K562 (cell line): ENCODE results near the gene NTSR2. TPM values are rescaled to one million over a fixed set of nuclear protein-coding genes. Genes with fewer than 3 reads are reported as not detected.

Source experiments
- ATAC-seq: fragments of 200-7000 bp; cut with Tn5 transposase; 3 replicates; pipeline ENCODE4 v1.9.1; 2020; ENCODE audit warnings: moderate library complexity
- BruUV-seq: library from RNA; stranded (reverse); fragments of 400-500 nt; replicated peaks from 2 replicates; lab custom pipeline; 2021; lab: Mats Ljungman, UMichigan
- CTCF ChIA-PET: fragments of 300-600 bp; formaldehyde crosslinking; extraction: SDS; loops from one replicate; lab custom pipeline; 2021; ENCODE audit warnings: low intra/inter-chr PET ratio; lab: Yijun Ruan, JAX
- POLR2A ChIA-PET: fragments of 300-600, 350-650 bp; sonication (Branson Sonifier 250); formaldehyde crosslinking; extraction: SDS; loops from one replicate; lab custom pipeline; 2021; ENCODE audit warnings: antibody characterized with exemption, inconsistent platforms; lab: Yijun Ruan, JAX
- DNase-seq, 4 experiments: peaks; one replicate each; pipeline versions ENCODE4 v3.0.0 to v3.0.0-alpha.2; 2011 to 2018; ENCODE audit warnings: low spot score in 3 of 4, mixed read lengths in 3 of 4; ENCODE audit errors: extremely low read depth in 1 of 4
- FAIRE-seq: peaks from 2 replicates; lab custom pipeline; 2011; peaks lifted over from hg19 to GRCh38; lab: Jason Lieb, UNC
- H2AFZ ChIP-seq: 2 replicates; pipeline ENCODE4 v1.6.0; 2011; ENCODE audit warnings: low read depth, low read length, control low read depth, inconsistent platforms
- H3K27ac ChIP-seq: fragments of 200-600 bp; 3 replicates; pipeline ENCODE4 v1.8.0; 2011; ENCODE audit warnings: low read depth, mild to moderate bottlenecking, control low read depth, inconsistent platforms, low read length, moderate library complexity, mixed read lengths; ENCODE audit errors: extremely low read depth
- H3K27me3 ChIP-seq, 2 experiments: fragments of 300-600 bp in 1 of 2; 2 replicates in 1 of 2; 3 replicates in 1 of 2; pipeline versions ENCODE4 v1.6.0 to v1.8.0; 2011; ENCODE audit warnings: inconsistent platforms in 2 of 2, low read length in 2 of 2, mild to moderate bottlenecking in 1 of 2, mixed read lengths in 1 of 2, moderate library complexity in 1 of 2; ENCODE audit not compliant: control insufficient read depth in 2 of 2, insufficient read depth in 2 of 2
- H3K36me3 ChIP-seq: fragments of 300-600 bp; 3 replicates; pipeline ENCODE4 v1.8.0; 2011; ENCODE audit warnings: mild to moderate bottlenecking, low read length, inconsistent platforms; ENCODE audit not compliant: control insufficient read depth, insufficient read depth
- H3K4me1 ChIP-seq, 2 experiments: fragments of 200-600 bp in 1 of 2; replicated peaks in 1 of 2; 2 replicates in 1 of 2; 3 replicates in 1 of 2; pipeline versions ENCODE4 v1.5.1 to v1.8.0; 2011; ENCODE audit warnings: inconsistent platforms in 2 of 2, low read length in 2 of 2, mild to moderate bottlenecking in 1 of 2, mixed read lengths in 1 of 2, moderate library complexity in 1 of 2; ENCODE audit not compliant: control insufficient read depth in 2 of 2, insufficient read depth in 2 of 2
- H3K4me2 ChIP-seq: 2 replicates; pipeline ENCODE4 v1.6.1; 2011; ENCODE audit warnings: low read length, control low read depth, inconsistent platforms, mixed read lengths; ENCODE audit not compliant: insufficient read depth
- H3K4me3 ChIP-seq: fragments of 200-600 bp; sonication (generic), shearing (Covaris generic); 2 replicates; pipeline ENCODE4 v1.5.1; 2016; ENCODE audit warnings: control low read depth, inconsistent platforms
- H3K79me2 ChIP-seq: fragments of 200-600 bp; 3 replicates; pipeline ENCODE4 v1.8.0; 2011; ENCODE audit warnings: low read length, inconsistent platforms; ENCODE audit not compliant: control insufficient read depth, insufficient read depth
- H3K9ac ChIP-seq, 2 experiments: 2 replicates each; pipeline versions ENCODE4 v1.6.0 to v1.6.1; 2011; ENCODE audit warnings: low read depth in 2 of 2, low read length in 2 of 2, control low read depth in 1 of 2, inconsistent platforms in 1 of 2, mild to moderate bottlenecking in 1 of 2, mixed read lengths in 1 of 2; ENCODE audit not compliant: insufficient read depth in 1 of 2
- H3K9me1 ChIP-seq: one replicate; pipeline ENCODE4 v1.6.0; 2011; ENCODE audit warnings: inconsistent platforms, mild to moderate bottlenecking, low read length, moderate library complexity; ENCODE audit not compliant: control insufficient read depth, insufficient read depth
- H3K9me3 ChIP-seq: replicated peaks from 2 replicates; pipeline ENCODE4 v1.5.1; 2011; ENCODE audit warnings: low read depth, low read length, inconsistent platforms; ENCODE audit not compliant: control insufficient read depth, insufficient read depth
- H4K20me1 ChIP-seq: replicated peaks from 2 replicates; pipeline ENCODE4 v1.6.1; 2011; ENCODE audit warnings: low read length, inconsistent platforms, mixed read lengths; ENCODE audit not compliant: control insufficient read depth, insufficient read depth
- FOXJ3 ChIP-seq: sonication (generic); formaldehyde crosslinking; IDR thresholded peaks from 2 replicates; pipeline ENCODE4 v1.4.0; 2020; ENCODE audit warnings: mild to moderate bottlenecking, missing genetic modification reagents
- HDAC1 ChIP-seq, 2 experiments: fragments of 450-650 bp; IDR thresholded peaks; 2 replicates each; pipeline ENCODE4 v1.6.1; 2016 to 2017; ENCODE audit warnings: inconsistent platforms in 1 of 2, mild to moderate bottlenecking in 1 of 2, moderate library complexity in 1 of 2
- NCOA6 ChIP-seq: fragments of 450-650 bp; IDR thresholded peaks from 2 replicates; pipeline ENCODE4 v1.6.1; 2017; ENCODE audit warnings: mild to moderate bottlenecking
- RBM34 ChIP-seq: fragments of 200-400 bp; formaldehyde crosslinking; IDR thresholded peaks from 2 replicates; pipeline ENCODE4 v1.6.1; 2018; ENCODE audit warnings: low read length, borderline replicate concordance; ENCODE audit not compliant: insufficient read depth
- SRSF3 ChIP-seq: fragments of 200-400 bp; formaldehyde crosslinking; IDR thresholded peaks from 2 replicates; pipeline ENCODE4 v1.6.1; 2016; ENCODE audit warnings: mild to moderate bottlenecking, low read length, moderate library complexity; ENCODE audit not compliant: insufficient read depth
- ZNF124 ChIP-seq: sonication (generic); formaldehyde crosslinking; IDR thresholded peaks from 2 replicates; pipeline ENCODE4 v1.8.1; 2022; ENCODE audit warnings: missing genetic modification reagents
- ZNF444 ChIP-seq: fragments of 250-450 bp; sonication (Bioruptor Pico); IDR thresholded peaks from 2 replicates; pipeline ENCODE4 v1.4.0; 2020; ENCODE audit warnings: mild to moderate bottlenecking, moderate library complexity
- ZNF57 ChIP-seq: fragments of 450-650 bp; formaldehyde crosslinking; IDR thresholded peaks from 2 replicates; pipeline ENCODE4 v1.4.0; 2020; ENCODE audit warnings: mild to moderate bottlenecking, moderate library complexity
- ZNF589 ChIP-seq: fragments of 200-800 bp; sonication (Bioruptor generic); IDR thresholded peaks from 2 replicates; pipeline ENCODE4 v1.6.1; 2016; ENCODE audit warnings: low read depth, missing genetic modification characterization, missing compliant biosample characterization
- ZNF79 ChIP-seq: fragments of 250-450 bp; sonication (Bioruptor Pico); IDR thresholded peaks from 2 replicates; pipeline ENCODE4 v1.4.0; 2020; ENCODE audit warnings: low read depth, mild to moderate bottlenecking, moderate library complexity
- WGBS: fragments of 100-300 bp; shearing (Covaris generic); methylation state at CpG from one replicate; pipeline ENCODE4 v1.1.6; 2016; ENCODE audit warnings: low coverage, mixed read lengths; ENCODE audit not compliant: insufficient coverage; ENCODE audit errors: missing lambda C conversion rate; 5-methylcytosine and 5-hydroxymethylcytosine counted together
- in situ Hi-C: fragments of 300-500 bp; cut with MboI; formaldehyde crosslinking; loops from 4 replicates; pipeline ENCODE4 v1.15.0; 2018; ENCODE audit warnings: inconsistent platforms, mixed read lengths
- intact Hi-C: fragments of 100-400 bp; cut with micrococcal nuclease; formaldehyde crosslinking; loops from 2 replicates; pipeline ENCODE4 v1.14.2; 2022
- polyA plus RNA-seq, 8 experiments: library from polyadenylated mRNA; depleted of rRNA in 4 of 8; stranded (reverse) in 5 of 8; unstranded in 3 of 8; fragments of >200 nt; fragmentation: Nextera tagmentation in 2 of 8; fragmentation: Illumina TruSeq in 1 of 8; extraction: Ambion mirVana in 2 of 8; extraction: Trizol in 1 of 8; gene quantifications; 2 replicates each; pipeline versions ENCODE4 v1.2.1 to v1.2.3, GENCODE V29; 2011 to 2014; ENCODE audit warnings: inconsistent platforms in 1 of 8, missing spikeins in 1 of 8
- total RNA-seq, 7 experiments: library from RNA; depleted of rRNA in 6 of 7; stranded (reverse); fragments of >200 nt in 6 of 7; fragmentation: Illumina TruSeq in 2 of 7; extraction: Trizol in 2 of 7; gene quantifications; 2 replicates each; pipeline versions ENCODE4 v1.2.1 to v1.2.3, GENCODE V29; 2011 to 2021; ENCODE audit warnings: low replicate concordance in 1 of 7
- TF ChIP-seq, protein P1 (sequence below): sonication (generic); formaldehyde crosslinking; IDR thresholded peaks from 2 replicates; pipeline ENCODE4 v1.8.0; 2022; ENCODE audit warnings: missing genetic modification reagents, mild to moderate bottlenecking, borderline replicate concordance

Gene NTSR2
- total and polyA plus RNA-seq, 9 of the 15 experiments (the other 6 are each of a cell fraction or from before 2014, with no cell fraction given), result not detected

DNA sequence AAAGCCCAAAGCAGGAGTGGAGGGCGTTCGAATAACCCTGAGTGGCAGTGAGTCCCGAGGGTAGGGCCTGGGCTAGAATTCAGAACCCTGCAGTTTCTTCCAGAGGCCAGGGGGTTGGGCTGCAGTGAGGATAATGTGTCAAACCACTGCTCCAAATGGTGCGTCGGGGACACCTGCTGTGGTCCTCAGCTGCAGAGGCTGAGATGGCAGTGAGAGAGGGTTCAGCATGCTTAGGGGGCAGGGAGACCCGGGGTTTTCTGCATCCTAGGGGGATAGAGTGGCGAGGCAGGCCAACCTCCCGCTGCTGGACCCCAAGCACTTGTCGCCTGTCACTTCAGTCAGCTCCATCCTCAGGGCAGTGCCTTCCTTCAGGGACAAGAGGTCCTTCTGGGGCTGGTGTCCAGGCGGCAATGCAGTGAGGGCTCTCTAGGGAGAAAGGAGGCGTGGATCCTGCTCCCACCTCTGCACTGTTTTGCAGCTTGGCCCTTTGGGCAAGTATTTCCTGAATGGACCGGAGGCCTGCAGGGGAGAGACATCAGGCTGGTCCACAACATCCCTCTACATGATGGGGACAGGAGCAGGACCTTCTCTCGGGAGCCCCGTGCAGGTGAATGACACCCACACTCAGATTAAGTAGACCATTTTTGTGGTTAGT is 8.4 kb upstream of the NTSR2 start (continued):
- TF ChIP-seq ZNF57 (CRISPR knock-in tag), result no peak
- no peak for TF ChIP-seq ZNF589 (CRISPR knock-in tag)

DNA sequence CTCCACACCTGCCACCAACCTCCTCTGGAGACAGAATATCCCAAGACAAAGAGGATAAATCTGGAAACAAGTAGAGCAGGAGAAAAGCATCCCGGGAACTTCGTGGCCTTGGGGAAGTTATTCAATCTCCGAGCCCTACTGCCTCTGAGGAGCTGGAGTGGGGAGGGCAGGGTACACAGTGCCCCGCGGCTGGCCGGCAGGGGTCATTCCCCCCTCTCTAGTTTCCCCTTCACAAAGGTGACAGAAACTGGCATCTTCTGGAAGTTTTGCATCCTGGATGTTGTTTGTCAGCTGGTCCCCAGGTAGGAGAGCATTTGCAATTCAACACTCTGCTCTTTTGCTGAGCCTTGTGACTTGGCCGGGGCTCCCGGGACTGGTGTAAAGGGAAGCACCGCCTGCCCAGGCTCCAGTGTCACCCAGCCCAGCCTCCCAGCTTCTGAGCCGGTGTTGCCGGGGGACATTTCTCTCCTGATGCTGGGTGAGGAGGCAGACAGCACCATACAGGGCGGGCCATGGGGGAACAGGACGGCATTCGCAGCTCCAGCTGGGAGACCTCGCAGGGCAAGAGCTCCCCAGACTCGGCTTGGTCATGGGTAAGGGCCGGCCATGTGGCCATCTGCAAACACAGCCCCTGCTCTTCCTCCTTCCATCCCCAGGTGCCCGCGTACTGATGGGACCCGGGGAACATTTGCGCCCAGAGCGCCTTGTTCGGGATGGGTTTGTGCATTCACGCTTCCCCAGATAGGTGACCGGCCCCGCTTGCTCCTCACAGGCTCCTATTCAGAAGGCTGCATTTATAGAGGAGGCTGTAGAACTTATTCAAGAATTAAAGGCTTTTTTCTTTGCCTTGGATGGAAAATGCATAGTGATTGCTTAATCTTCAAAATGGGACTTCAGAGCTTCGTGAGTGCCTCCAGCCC is 7.4 kb upstream of the NTSR2 start:
- no peak overlapping the region for H3K4me2 ChIP-seq
- H3K79me2 ChIP-seq, result no peaks in the 10 kb centered on the region
- H3K4me1 ChIP-seq, result peaks cover 0 to 7% of the 10 kb centered on the region in 2 experiments; a peak in 2 of 5 replicates
- DNase-seq, result no peak
- peaks cover 15% of the 10 kb centered on the region for H4K20me1 ChIP-seq
- no peak overlapping the region for H3K4me3 ChIP-seq
- BruUV-seq, result no TSS peak
- H3K9me3 ChIP-seq, result no peaks in the 10 kb centered on the region
- no peaks in the 10 kb centered on the region for H3K9me1 ChIP-seq
- intact Hi-C loops, result no loop called here
- FAIRE-seq, result no peak
- peaks cover 21 to 67% of the 10 kb centered on the region in 2 experiments for H3K27me3 ChIP-seq
- no peak overlapping the region for H3K9ac ChIP-seq
- no peak for ATAC-seq
- ChIA-PET POLR2A (interaction anchor here (0.7 to 1.2 kb wide), 2 partner anchors 9 to 11 kb away, joined by 3 read pairs; no protein-coding TSS in a partner anchor), CTCF (interaction anchor here (0.6 kb wide), 1 partner anchor 84 kb away, joined by 4 read pairs; no protein-coding TSS in a partner anchor)
- TF ChIP-seq FOXJ3 (CRISPR knock-in tag) (no peak), NCOA6 (no peak), ZNF124 (CRISPR knock-in tag) (no peak), ZNF444 (CRISPR knock-in tag) (no peak), HDAC1 (IDR thresholded peaks at IDR 0.05) (no peak), ZNF79 (CRISPR knock-in tag) (no peak), SRSF3 (no peak), RBM34 (no peak)
- TF ChIP-seq, protein P1, sequence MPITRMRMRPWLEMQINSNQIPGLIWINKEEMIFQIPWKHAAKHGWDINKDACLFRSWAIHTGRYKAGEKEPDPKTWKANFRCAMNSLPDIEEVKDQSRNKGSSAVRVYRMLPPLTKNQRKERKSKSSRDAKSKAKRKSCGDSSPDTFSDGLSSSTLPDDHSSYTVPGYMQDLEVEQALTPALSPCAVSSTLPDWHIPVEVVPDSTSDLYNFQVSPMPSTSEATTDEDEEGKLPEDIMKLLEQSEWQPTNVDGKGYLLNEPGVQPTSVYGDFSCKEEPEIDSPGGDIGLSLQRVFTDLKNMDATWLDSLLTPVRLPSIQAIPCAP (CRISPR knock-in tag), result no peak
- no peak overlapping the region for H2AFZ ChIP-seq
- H3K27ac ChIP-seq, result no peak overlapping the region
- H3K36me3 ChIP-seq, result no peaks in the 10 kb centered on the region
- in situ Hi-C loops, result no loop called here
- 2% methylated on average over 27 of the region's 27 CpGs for WGBS
